DMS114 treated with DMSO at 0.1 percent for 48 hours (cell line): ENCODE results near the gene SPOCK1.
"Not testable (repeated sequence)": the region's sequence is repeated elsewhere in the genome, so short reads cannot be mapped to it uniquely, and the experiment has no call there.

Source experiments
- DNase-seq: peaks from one replicate; lab custom pipeline; 2025; ENCODE audit not compliant: unreplicated experiment; lab: John Stamatoyannopoulos, UW

Gene SPOCK1

GRCh38 chr5:136998854-136999357 lies 500.2 kb downstream of the SPOCK1 start:
- no peak for DNase-seq

GRCh38 chr5:136994154-136994553 lies 505.0 kb downstream of the SPOCK1 start:
- DNase-seq = no peak

- DNase-seq = no peak
Observed at GRCh38 chr5:136992796-136993489, 506.2 kb downstream of the SPOCK1 start.

DNA sequence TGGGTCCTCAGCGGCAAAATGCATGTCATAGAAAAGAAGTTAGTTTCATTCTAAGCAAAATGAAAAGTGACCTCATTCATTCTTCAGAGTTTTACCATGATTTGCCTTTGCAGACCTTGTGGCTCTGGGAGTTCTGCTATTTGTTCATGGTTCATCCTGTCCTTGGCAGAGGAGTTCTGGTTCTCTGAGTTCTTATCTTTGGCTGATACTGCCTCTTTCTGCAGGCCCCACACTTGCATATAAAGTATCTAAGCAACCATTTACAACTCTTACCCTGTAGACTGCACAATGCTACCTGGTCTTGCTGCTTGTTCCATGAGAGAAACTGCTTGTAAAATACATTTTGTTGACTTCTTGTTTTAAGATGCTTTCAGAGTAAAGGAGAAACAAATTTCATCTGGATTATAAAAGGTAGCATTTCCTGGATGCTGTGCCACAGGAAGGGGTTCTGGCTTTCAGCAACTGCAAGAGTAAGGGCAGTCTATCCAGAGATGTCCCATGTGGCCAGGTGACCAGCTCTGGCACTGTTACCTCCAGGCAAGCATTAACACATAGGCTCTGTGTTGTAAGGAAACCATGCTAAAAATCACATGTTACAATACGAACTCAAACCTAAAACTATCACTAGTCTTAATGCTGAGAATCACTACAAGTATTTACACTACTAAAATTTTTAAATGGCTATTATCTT lies 513.2 kb downstream of the SPOCK1 start:
- DNase-seq = no peak

- DNase-seq = no peak
Observed at GRCh38 chr5:136984772-136985446, 514.2 kb downstream of the SPOCK1 start.

- DNase-seq = no peak
Observed at GRCh38 chr5:136981936-136982335, 517.2 kb downstream of the SPOCK1 start.

GRCh38 chr5:136979131-136979530 lies 520.0 kb downstream of the SPOCK1 start:
- DNase-seq = no peak

DNA sequence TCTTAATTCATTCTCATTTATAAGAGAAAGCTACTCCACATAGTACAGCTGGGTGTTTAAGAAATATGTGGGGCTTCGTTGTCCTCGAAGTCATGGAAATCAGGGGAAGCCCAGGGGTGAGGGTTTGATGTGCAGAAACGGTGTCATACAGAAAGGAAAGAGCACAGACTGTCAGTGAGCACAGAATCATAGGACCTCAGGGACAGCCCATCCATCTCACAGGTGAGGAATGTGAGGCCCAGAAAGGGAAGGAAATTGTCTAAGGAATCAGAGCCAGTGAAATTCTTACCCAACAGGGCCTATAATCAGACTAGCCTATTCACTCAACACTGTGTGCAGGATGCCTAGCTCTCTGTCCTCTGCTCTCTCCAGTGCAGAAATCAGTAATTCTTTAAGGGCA lies 535.6 kb downstream of the SPOCK1 start:
- no peak for DNase-seq

DNA sequence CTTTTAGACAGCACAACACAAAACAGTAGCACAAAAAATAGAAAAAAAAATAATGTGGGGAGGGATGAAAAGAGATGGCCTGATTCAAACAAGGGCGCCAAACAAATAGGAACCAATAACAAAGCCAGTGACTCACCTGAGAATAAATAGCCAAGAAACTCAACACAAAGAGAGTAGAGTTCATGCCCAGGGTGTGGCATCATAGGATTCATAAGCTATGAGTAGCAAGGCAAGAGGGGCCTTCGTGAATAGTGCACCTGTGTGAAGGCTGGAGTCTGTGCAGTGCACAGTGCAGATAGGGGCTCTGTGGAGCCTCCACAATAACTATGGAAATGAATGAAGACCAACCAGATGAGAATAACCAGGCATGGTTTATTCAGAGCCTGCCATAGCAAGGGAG lies 541.7 kb downstream of the SPOCK1 start:
- DNase-seq = no peak

DNA sequence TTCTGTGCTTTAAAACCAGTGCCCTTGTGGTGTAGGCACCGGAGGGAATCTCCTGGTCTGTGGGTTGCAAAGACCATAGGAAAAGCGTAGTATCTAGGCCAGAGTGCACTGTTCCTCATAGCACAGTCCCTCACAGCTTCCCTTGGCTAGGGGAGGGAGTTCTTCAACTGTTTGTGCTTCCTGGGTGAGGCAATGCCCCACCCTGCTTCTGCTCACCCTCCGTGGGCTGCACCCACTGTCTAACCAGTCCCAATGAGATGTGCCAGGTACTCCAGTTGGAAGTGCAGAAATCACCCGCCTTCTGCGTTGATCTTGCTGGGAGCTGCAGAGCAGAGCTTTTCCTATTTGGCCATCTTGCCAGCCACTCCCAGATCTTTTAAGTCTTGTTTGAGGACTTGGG lies 545.0 kb downstream of the SPOCK1 start:
- DNase-seq = not testable (repeated sequence)

- DNase-seq = not testable (repeated sequence)
Observed at GRCh38 chr5:136953346-136954069, 545.6 kb downstream of the SPOCK1 start.

DNA sequence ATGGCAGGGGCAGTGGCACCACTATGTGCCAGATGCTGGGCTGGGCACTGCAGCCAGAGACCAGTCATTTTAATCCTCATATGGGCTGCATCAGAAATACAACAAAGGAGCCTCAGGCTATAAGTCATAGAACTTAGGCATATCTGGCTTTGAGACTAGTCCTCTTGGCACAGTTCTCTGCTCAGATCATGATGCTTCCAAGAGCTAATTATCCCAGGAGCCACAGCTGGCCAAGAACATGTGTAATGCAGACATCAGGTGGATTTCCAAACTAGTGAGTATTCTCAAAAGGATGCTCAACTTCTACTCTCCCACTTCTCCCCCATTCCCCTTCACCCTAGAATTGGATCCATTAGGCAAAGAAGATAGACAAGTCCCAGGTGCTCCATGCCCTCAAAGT lies 571.6 kb downstream of the SPOCK1 start:
- DNase-seq = no peak

DNA sequence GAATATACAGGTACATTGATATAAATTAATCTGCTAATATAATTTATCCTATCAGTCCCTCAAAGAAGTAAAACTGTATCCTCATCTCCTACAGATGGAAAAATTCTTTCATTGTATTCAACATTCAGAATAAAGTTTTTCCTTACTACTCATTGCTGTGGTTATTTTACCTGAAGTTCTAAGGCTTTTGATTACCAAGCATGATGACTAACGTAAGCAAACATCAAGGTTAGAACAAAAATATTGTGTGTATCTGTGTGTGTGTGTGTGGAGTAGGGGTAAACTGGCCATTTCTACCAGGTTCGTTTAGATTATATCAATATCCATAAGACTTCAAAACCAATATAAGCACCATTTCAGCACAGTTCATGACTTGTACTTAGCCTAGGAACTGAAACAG lies 573.1 kb downstream of the SPOCK1 start:
- no peak for DNase-seq
